Activated naive CD4-positive, alpha-beta T cell treated with Interleukin-2 at 50 U/mL for 16 hours (primary cell): ENCODE results near the gene MOV10L1.
"Not testable (repeated sequence)": the region's sequence is repeated elsewhere in the genome, so short reads cannot be mapped to it uniquely, and the experiment has no call there.

Source experiments
- DNase-seq: peaks from one replicate; pipeline ENCODE4 v3.0.0-alpha.2; 2020

MOV10L1 gene

DNA sequence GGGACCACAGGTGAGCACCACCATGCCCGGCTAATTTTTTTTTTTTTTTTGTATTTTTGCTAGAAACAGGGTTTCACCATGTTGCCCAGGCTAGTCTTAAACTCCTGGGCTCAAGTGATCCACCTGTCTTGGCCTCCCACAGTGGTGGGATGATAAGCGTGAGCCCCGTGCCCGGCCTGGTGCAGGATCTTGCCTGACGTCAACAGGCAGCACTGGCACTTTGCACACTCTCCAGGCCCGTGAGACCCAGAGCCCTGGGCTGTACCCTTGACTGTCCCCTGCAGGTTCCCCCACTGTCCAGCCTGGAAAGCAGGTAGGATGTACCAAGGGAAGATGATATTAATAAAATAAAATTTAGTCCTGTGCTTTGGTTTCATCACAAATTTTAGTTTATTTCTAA, 51.7 kb downstream of the MOV10L1 start:
- no peak for DNase-seq

DNA sequence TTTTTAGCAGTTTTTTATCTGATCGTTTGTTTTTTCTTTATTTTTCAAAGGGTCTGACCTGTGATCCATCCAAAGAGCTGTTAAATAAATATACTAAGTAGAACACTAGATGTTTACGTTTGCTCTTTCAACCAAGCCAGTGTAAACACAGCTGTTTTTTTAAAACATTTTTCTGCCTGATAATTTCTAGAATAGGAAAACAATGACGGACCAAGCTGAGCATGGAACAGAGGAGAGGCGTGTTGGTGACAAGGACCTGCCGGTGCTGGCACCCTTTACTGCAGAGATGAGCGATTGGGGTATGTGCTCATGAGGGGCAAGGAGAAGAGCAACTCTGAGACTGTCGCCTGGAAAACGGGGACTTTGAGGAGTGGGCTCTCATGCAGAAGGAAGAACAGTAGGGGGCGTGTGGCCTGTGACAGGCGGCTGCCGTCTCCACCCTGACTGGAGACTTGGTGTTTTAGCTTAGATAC, 52.1 kb downstream of the MOV10L1 start:
- no peak for DNase-seq

DNA sequence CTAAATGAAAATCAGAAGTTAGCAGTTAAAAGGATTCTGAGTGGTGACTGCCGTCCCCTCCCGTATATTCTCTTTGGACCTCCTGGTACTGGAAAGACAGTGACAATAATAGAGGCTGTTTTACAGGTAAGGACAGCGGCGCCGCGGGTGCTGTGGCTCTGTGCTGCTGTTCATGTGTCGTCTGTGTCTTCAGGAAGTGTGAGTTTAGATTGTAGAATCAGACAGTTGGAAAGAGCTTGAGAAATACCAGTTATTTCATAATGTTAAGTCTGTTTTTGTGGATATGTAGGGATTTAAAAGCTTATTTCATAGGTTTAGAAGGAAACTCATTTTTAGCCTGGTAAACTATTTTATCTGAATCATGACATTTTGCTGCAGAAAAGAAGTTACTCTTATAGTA, 53.3 kb downstream of the MOV10L1 start:
- no peak for DNase-seq

DNA sequence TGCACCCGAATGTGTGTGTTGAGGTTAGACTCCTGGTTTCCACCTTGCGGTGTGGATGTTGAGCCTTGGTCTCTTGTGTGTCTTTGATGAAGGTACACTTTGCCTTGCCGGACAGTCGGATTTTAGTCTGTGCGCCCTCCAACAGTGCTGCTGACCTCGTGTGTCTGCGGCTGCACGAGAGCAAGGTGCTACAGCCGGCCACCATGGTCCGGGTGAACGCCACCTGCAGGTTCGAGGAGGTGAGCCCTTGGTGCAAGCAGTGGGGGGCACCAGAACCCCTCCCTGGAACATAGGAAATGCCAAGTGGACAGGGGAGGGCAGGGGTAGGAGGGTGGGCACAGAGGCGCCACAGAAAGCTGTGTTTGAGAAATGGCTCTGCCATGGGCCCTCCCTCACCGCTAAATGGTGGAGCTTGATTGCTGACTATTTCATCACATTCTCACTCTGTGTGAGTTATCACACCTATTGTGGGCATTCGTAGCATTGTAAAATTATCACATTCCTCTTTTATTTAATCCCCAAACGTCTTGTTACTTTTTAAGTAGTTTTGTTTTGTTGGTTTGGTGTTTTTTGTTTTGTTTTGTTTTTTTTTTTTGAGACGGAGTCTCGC, 54.3 kb downstream of the MOV10L1 start:
- DNase-seq: no peak

DNA sequence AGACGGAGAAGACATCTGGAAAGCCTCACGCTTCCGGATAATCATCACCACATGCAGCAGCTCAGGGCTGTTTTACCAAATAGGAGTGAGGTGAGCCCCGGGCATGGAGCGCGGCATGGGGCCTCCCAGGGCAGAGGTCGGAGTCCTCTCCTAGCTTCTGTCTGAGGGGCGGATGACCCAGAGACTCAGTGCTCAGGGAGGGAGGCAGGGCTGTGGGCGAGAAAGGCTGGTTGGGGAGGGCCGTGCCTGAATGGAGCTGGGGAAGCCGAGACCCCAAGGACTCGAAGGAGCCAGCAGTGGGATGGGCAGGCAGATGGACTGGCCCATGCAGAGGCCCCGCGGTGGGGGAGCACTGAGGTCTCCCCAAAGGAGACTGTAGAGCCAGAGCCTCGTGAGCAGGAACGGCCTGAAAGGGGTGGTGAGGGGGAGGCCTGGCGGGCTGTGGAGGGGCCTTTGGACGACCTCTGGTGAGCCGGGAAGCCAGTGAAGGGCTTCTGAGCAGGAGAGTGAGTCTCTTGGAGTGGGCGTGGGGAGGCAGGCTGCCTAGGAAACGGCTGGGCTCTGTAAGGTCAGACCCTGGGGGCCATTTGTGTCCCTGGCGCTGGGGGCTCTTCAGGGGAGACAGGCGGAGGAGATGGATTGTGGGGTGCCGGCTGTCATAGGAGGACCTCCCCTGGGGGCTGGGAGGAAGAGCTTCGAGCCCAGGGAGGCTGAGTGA, 56.1 kb downstream of the MOV10L1 start:
- DNase-seq: no peak

DNA sequence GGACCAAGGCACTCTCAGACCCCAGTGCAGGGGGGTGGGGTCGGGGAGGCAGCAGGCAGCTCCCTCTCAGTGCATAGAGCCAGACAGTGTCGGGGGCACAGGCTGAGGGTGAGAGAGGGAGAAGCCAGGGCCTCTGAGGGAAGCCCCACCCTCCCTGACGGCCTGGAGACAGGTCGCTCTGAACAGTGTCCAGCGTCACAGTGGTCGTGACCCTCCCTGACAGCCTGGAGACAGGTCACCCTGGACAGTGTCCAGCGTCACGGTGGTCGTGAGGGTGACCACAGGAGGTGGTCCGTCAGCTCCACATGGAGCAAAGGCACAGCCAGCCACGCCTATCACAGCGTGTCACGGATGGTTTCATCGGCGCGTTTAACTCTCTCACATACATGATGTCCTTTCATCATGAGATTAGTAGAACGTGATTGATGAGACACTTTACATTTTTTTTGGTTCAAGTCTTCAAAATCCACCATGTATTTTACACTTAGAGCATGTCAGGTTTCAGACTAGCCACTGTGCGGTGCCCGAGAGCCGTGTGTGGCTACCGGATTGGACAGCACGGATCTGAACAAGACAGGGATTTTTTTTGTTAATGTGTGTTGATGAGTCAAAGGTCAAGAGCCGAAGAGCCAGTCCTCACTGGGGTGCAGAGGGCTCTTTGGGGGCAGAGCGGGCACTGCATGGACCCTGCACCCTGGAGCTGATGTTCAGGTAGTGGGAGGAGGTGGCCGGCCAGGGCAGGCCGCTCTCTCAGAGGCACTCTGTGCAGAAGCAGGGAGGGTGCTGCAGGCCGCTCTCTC, 56.8 kb downstream of the MOV10L1 start:
- no peak for DNase-seq

DNA sequence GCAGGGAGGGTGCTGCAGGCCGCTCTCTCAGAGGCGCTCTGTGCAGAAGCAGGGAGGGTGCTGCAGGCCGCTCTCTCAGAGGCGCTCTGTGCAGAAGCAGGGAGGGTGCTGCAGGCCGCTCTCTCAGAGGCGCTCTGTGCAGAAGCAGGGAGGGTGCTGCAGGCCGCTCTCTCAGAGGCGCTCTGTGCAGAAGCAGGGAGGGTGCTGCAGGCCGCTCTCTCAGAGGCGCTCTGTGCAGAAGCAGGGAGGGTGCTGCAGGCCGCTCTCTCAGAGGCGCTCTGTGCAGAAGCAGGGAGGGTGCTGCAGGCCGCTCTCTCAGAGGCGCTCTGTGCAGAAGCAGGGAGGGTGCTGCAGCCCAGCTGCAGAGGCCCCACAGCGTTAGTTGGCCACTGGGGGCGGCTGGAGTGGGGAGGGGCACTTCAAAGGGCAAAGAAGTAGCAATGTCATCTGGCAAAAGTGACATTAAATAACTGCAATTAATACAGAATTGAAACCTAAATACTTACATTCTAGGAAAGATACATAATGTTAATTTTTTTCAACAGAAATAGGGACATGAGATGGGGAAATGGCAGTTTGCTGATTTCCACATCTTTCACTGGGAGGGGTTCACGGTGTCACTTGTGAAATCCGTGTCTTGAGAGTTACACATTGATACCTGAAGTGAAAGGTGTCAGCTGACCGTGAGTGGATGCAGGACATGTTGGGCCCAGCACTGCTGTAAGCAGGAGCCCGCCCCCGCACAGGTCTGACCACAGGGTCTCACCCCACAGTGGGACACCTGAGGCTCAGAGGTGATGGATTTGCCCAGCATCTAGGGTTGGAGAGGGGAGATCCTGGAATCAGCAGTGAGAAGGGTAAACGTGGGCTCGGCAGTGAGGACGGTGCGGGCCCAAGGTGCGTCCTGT, 57.7 kb downstream of the MOV10L1 start:
- not testable (repeated sequence) for DNase-seq

DNA sequence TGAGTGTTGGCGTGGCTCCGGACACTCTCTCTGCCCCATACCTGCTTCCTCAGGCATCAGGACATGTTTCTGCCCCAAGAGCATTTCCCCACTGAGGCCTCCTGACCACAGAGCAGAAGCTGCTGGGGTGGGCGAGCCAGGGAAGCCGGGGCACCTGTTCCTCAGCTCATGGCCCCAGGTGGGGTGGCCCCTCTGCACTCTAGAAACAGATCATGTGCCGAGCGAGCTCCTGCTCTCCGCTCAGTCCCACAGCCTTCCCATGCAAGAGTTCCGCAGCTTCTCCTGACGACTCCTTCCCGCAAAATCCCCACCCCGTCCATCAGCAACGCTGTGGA, 58.3 kb downstream of the MOV10L1 start:
- DNase-seq: no peak

DNA sequence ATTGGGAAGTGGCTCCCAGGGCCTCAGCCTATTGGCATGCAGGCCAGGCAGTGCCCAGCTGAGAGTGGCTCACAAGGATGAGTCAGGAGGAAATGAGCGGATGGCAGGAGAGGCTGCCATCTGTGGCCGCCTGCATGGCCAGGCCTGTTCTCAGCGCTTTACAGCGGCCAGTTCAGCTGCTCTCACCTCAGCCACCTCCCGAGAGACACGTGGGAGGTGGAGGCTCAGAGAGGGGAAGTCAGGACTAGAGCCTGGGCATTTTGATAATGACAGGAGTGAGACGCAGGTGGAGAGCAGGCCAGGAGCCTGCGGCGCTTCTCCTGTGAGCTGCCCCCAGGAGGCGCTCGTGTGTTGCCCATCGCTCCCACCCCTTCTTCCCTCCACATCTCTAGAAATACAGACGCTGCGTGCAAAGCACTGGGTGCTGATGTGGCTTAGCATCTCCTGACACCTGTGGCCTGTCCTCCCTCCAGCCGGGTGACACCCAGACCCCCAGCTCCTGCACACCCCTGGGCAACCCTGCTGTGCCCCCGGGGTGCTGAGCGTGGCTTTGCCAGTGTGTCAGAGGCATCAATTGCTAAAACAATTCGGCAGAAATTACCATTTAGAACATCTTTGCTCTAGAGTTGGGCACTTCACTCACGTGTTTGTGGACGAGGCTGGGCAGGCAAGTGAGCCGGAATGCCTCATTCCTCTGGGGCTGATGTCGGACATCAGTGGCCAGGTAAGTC, 59.4 kb downstream of the MOV10L1 start:
- peak; percentile 76 for DNase-seq

DNA sequence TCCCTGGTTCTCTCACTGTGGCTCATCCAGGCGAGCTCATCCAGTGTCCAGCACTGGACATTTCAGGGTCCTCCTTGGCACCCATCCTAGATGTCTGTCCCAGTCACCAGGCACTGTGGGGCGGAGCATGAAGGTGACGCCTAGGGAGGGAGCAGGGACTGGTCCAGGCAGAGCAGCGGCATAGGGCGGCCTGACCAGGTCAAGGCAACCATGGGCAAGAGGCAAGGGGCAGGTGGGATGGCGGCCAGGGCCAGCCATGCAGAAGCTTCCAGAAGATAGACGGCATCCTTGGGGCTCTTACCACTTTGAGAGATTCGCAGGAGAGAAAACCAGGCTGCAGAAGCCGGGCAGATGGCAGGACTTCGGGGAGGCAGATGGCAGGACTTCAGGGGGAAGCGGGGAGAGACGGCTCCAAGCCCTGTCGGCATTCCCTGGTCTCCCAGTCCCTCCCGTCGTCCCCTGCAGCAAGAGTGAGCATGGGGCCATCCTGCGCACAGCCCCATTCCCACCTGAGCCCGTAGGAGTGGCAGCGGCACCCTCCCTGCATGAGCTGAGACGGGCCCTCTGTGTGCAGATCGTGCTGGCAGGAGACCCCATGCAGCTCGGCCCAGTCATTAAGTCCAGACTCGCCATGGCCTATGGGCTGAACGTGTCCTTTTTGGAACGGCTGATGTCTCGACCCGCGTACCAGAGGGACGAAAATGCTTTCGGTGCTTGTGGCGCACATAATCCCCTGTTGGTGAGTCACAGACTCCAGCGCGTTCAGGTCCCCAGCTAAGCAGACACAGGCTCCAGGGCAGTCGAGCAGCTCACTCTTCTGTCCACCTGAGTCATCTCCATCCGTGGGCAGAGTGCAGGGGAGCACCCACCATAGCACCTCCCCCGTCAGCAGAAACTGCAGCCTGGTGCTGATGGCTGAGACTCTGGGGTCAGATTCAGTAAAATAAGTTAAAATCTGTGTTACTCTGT, 60.6 kb downstream of the MOV10L1 start:
- no peak for DNase-seq

DNA sequence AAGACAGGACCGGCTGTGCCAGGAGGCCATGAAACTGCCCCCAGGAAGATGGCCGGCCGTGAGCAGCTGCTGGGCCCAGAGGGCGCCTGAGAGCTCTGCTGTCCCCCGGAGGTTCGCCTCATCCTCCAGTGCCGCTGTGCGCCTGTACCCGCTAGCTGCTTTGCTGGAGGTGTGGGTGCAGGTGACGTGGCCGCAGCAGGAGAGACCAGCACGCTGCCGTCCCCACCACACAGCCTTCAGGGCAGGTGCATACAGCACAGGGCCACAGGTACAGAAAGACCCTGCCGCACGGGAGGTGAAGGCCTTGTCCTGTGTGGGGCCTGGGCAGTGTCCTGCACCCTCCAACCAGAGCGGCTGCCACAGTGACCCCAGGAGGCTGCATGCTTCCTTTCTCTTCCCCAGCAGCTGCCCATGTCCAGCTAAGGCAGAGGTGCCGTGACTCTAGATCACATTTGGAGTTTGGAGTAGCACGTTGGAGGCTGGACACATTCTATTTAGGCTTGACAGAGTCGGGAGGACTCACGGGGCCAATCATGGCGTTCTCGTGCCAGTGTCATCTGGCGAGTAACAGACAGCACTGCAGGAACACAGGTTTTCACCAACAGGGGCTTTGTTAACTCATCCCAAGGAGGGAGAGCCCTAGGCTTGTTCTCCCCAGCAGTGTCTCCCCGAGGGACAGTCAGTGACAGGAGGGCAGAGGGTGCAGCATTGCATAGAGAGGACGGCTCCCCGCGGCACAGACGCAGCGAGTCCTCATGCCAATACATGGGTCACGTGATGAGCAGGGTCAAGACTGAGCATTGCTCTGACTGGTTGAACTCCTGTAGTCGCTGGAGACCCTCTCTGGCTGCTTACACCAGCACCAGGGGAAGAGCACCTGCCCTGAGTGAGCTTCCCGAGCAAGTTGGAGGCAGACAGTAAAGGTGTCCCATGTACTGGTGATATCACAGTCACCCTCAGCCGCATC, 62.0 kb downstream of the MOV10L1 start:
- DNase-seq: no peak

DNA sequence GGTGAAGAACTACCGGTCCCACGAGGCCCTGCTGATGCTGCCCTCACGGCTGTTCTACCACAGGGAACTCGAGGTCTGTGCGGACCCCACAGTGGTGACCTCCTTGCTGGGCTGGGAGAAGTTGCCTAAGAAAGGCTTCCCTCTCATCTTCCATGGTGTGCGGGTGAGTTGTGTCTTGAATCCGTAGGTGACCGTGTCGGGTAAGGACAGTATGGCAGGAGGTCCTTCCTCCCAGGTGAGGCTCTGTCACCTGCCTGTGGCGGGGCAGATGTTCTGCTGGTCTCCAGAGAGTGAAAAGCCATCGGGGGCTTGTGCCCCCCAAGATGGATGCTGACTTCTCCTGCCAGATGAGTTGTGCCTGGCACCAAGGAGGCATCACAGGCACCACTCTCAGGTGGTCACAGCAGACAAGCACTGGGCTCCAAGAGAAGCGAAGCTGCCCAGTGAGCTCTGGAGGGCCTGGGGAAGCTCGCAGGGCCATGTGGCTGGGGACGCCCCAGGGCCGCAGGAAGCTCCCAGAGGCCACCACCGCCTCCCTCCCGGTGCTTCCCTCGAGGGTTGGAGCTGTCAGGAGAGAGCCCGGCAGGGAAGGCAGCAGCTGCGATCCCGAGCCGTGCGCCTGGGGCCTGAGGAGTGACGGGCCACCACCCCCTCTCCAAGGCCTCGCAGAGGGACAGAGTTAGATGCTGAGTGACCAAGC, 63.4 kb downstream of the MOV10L1 start:
- no peak for DNase-seq

DNA sequence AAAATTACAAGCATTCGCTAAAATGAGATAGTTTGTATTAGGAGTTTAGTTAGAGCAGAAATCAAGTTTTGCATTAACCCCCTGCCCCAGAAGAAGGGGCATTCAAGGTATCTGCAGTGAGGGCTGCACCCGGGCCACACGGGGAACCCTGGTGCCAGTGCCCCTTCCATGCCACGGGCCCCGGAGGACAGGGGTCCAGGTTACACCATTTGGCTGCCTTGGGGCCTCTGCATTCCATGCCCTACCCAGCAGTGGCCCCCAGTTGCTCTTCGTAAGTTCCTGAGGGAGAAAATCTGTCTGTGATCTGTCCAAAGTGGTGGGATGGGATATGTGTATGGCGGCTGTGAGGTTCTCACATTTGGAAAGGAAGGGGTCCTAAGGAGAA, 63.9 kb downstream of the MOV10L1 start:
- DNase-seq: no peak

DNA sequence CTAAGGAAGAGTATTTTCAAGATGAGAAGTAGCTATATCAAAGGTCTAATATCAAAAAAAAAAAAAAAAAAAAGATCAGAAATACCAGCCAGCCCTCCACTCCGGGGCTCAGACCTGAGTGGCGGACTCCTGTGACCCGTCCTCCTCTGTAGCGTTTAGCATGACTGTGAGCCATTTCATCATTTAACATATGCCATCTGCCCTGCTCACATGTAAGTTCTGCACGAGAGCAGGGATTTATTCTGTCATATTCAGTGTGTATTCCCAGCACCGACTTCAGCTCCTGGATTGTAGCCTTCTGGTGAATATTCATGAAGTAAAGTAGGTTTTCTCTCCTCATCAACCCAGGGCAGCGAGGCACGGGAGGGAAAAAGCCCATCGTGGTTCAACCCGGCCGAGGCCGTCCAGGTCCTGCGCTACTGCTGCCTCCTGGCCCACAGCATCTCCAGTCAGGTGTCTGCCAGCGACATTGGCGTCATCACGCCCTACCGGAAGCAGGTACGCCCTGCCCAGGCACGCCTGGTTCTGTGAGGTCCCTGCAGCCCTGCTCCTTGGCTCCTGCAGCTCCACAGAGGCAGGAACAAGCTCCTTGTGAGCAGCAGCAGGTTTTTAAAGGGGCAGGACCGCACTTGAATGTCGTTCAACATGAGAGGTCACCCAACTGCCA, 68.0 kb downstream of the MOV10L1 start:
- DNase-seq: no peak

DNA sequence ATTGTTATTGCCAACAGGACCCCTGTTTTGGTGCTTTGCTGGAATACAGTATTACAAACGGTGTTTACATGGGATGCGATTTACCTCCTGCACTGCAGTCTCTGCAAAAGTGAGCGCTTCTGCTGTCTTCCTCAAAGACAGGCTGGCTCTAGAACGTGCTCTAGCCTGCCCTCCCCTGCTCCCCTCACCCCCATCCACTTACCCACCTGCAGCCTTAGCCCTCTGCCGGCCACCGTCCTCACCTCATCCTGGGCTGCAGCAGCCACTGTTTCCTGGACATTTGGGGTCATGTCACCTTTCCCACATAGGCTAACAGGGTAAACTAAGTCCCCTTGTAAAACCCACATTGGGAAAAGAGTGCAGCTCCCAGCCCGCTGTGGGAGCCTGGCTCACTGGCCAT, 71.1 kb downstream of the MOV10L1 start:
- no peak for DNase-seq

DNA sequence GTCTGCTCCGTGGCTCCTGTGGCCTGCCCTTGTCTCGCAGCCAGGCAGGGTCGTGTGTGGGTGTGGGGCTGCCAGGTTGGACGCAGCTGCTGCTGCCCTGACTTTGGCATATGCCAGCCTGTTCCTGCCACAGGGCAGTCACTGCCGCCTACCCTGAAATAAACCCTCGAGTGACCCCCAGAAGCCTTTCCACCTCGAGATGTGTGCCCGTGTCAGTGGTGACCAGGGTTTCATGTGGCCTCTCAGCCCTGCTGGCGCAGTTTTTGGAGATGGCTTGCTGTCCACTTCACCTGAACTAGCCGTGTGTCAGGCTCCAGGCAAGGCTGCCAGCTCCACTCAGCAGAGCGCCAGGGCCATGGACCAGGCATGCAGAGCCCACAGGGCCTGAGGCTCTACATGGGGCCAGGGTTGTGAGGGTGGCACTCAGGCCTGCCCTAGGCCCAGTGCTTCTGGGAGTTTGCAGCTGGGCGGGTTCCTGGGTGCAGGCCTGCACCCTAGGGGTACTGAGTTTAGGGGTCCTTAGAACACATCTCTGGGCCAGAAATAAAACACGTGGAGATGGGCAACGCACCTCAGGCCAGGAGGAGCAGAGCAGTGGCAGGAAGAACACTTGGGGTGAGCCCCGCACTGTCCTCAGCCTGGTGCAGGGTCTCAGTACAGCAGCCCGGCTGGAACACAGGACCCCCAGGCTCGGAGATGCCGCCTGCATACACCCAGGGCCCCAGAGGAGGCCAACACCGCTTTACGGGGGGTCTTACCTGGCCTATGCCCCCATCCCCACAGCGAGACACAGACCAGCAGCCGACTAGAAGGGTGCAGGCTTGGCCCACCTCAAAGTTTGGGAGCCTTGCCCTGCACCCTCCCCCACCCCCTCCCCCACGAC, 71.9 kb downstream of the MOV10L1 start:
- no peak for DNase-seq

DNA sequence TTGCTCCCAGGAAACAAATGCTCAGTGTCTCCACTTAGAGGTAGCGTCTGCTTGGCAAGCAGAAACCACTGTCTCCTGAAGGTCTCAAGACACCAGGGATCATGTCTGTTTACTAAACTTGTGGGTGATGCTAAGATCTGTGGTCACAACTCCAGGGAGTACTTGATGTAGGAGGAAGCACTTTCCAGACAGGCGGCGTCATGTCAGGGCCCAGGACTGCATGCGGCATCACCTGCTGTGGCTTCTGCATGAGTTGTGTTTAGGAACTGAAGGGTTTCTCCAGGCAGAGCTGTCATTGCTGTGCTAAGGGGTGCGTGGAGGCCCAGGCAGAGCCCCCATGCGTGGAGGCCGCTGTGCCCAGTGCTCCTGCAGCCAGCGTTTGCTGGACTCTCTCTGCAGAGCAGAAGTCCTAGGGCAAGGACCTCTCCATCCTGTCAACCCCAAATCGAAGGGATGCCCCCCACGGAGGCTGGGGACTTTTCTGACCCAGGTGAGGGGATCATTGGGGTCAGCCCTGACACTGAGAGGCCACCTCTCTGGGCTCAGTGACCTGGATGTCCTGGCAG, 72.7 kb downstream of the MOV10L1 start:
- no peak for DNase-seq
